WERI-Rb-1 (cell line): ENCODE results near the gene ARAP3.

Experiments used
- DNase-seq: peaks from one replicate; pipeline ENCODE4 v3.0.0-alpha.2; 2020
- H3K27ac ChIP-seq: fragments of 250-450 bp; sonication (Bioruptor Pico); 2 replicates; pipeline ENCODE4 v1.5.1; 2020; ENCODE audit warnings: mild to moderate bottlenecking, moderate library complexity
- H3K27me3 ChIP-seq: fragments of 250-450 bp; sonication (Bioruptor Pico); 2 replicates; pipeline ENCODE4 v1.5.1; 2021; ENCODE audit warnings: mild to moderate bottlenecking, low read depth, moderate library complexity; ENCODE audit not compliant: insufficient read depth, severe bottlenecking
- H3K36me3 ChIP-seq: fragments of 250-450 bp; sonication (Bioruptor Pico); 2 replicates; pipeline ENCODE4 v1.5.1; 2020; ENCODE audit warnings: mild to moderate bottlenecking, moderate library complexity
- H3K4me3 ChIP-seq: 2 replicates; pipeline ENCODE4 v1.5.1; 2011; ENCODE audit warnings: low read depth, mild to moderate bottlenecking, control low read depth, low read length
- H3K9me3 ChIP-seq: fragments of 250-450 bp; sonication (Bioruptor Pico); 2 replicates; pipeline ENCODE4 v1.5.1; 2021; ENCODE audit warnings: mild to moderate bottlenecking, moderate library complexity; ENCODE audit not compliant: severe bottlenecking
- TF ChIP-seq, protein P1 (sequence below): IDR thresholded peaks from 2 replicates; pipeline ENCODE4 v1.5.1; 2011; ENCODE audit warnings: low read depth, mild to moderate bottlenecking, control low read depth, inconsistent platforms, low read length

ARAP3 gene

DNA sequence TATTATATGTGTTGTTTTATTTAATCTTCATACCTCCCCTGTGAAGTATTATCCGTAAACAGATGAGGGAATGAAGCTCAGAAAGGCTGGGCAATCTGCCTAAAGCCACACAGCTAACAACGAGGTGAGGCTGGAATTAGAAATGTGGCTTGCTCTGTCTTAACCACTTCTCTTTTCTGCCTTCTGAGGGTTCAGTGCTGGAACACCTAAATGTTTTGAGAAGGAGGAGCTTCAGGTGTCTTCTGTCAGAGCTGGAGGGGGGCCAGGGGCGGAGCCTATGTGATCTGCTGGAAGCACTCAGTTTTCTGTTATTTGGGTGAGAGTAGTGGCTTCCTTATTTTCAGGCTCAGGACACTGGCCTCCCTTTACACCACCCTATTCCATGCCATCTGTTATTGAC is 35.0 kb upstream of the ARAP3 start:
- Histone ChIP-seq H3K36me3 (no peaks in the 10 kb centered on the region), H3K27me3 (no peaks in the 10 kb centered on the region), H3K27ac (no peak overlapping the region), H3K4me3 (no peak overlapping the region), H3K9me3 (no peaks in the 10 kb centered on the region)
- TF ChIP-seq, protein P1, sequence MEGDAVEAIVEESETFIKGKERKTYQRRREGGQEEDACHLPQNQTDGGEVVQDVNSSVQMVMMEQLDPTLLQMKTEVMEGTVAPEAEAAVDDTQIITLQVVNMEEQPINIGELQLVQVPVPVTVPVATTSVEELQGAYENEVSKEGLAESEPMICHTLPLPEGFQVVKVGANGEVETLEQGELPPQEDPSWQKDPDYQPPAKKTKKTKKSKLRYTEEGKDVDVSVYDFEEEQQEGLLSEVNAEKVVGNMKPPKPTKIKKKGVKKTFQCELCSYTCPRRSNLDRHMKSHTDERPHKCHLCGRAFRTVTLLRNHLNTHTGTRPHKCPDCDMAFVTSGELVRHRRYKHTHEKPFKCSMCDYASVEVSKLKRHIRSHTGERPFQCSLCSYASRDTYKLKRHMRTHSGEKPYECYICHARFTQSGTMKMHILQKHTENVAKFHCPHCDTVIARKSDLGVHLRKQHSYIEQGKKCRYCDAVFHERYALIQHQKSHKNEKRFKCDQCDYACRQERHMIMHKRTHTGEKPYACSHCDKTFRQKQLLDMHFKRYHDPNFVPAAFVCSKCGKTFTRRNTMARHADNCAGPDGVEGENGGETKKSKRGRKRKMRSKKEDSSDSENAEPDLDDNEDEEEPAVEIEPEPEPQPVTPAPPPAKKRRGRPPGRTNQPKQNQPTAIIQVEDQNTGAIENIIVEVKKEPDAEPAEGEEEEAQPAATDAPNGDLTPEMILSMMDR = no peak
- DNase-seq = no peak

DNA sequence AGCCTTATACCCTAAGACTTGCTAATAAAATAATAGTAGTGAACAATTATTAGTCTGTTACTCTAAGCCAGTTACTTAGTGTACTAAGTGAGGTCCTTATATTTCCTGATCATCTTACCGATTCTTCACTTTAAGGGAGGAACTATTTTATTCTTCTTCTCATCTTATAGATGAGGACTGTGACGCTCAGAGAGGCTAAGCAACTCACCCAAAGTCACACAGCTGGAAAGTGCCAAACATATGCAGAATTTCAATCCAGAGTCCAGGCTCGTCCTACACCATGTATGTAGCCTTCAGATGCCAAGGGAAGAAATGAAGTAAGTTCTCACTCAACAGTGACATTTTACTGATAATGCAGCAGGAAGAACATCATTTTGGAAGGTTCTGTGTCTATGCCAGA is 34.4 kb upstream of the ARAP3 start:
- H3K27ac ChIP-seq = no peak overlapping the region
- H3K36me3 ChIP-seq = no peaks in the 10 kb centered on the region

DNA sequence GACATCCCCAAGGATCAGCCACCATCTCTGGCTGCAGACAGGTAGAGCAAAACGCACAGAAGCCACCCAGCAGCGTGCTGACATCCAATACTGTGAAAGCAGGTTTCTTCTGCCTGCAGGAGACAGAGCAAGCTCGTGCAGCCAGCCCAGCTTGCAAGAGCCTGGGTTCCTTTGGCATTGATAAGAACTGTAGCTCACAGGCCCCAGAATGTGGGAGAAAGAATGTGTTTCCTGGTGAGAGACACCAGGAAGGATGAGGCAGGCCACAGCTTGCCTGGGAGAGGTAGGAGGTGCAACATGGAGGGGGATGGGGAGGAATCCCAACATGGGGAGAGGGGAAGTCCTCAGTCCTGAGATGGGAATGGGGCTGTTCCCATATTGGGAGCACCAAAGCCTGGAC is 34.0 kb upstream of the ARAP3 start:
- no peak overlapping the region for H3K27ac ChIP-seq
- no peaks in the 10 kb centered on the region for H3K36me3 ChIP-seq
- peak; percentile 21 for DNase-seq
- TF ChIP-seq, protein P1 = no peak
- no peaks in the 10 kb centered on the region for H3K27me3 ChIP-seq
- H3K4me3 ChIP-seq = no peak overlapping the region
- no peaks in the 10 kb centered on the region for H3K9me3 ChIP-seq

More for the DNA sequence above, 34.4 kb upstream of the ARAP3 start:
- H3K27me3 ChIP-seq = no peaks in the 10 kb centered on the region
- no peaks in the 10 kb centered on the region for H3K9me3 ChIP-seq
- H3K4me3 ChIP-seq = no peak overlapping the region
- TF ChIP-seq, protein P1 = no peak
- DNase-seq = no peak

DNA sequence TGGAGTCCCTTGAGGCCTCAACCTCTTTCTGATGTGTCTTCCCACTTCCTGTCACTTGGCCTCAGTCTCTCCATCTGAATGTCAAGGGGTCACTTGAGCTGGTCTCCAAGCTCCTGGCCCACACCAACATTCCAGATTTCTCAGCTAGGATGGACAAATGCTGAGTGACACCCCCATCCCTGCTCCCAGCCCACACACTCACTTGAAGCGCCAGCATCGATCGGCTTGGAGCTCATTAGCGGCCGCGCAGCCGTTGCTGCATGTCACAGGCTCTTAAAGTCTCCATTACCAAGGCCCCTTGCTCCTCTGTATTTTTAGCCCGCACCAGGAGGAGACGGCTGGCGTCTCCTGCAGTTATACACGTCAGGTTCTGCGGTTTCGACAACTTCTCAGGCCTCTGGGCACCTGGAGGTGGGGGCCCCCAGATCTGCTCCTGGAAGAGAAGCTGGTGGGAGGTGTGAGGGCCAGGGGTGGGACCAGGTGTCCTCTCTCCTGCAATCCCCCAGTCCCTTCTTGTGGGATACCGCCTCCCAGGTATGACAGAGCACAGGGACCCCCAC is 33.4 kb upstream of the ARAP3 start:
- no peaks in the 10 kb centered on the region for H3K27me3 ChIP-seq
- no peaks in the 10 kb centered on the region for H3K9me3 ChIP-seq
- DNase-seq = no peak
- H3K36me3 ChIP-seq = no peaks in the 10 kb centered on the region
- H3K4me3 ChIP-seq = no peak overlapping the region
- no peak overlapping the region for H3K27ac ChIP-seq
- TF ChIP-seq, protein P1 = no peak

DNA sequence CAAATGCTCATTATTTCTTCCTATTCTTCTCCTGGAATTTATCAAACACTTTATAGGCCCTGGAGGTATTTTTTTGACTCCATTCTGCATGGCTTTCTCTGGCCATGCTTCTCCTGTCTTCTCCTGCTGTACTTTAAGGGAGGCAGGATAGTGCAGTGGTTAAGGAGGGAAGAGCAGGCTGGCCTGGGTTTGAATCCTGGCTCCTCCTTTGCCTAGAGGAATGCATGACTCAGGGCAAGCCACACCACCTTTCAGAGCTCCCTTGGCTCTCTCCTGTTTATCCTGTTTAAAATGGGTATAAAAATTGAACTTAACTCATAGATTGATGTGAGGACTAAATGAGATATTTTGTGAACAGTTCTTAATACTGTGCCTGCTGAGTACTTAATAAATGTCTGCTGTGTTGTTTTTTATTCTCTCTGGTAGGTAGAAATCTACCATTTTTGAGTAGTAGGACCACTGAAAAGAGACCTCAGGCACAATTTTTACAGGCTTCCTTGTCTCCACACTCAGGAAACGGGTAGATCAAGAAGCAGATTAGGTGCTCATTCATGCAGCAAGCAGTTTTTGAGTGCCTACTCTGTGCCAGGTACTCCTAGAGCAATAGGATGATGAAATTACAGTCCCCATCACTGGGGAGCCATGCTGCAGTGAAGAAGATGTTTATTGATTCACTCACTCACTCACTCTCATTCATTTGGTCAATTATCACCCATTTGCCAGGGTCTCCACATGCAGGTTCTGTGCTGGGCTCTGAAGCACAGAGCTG is 32.7 kb upstream of the ARAP3 start:
- no peak for DNase-seq
- Histone ChIP-seq H3K36me3 (no peaks in the 10 kb centered on the region), H3K27me3 (no peaks in the 10 kb centered on the region), H3K4me3 (no peak overlapping the region), H3K9me3 (no peaks in the 10 kb centered on the region), H3K27ac (no peak overlapping the region)
- TF ChIP-seq, protein P1 = no peak
